Neural cell (in vitro differentiated cells): ENCODE measurements around the gene KREMEN2.

Experiments
- EP300 ChIP-seq: fragments of 450-650 bp; conservative IDR thresholded peaks from 2 replicates; pipeline ENCODE4 v1.6.1; 2014; ENCODE audit warnings: antibody characterized with exemption, mild to moderate bottlenecking, moderate library complexity; ENCODE audit not compliant: poor library complexity, severe bottlenecking
- EZH2 ChIP-seq: fragments of 200-600, 300-800 bp; shearing (Covaris generic), sonication (generic); IDR thresholded peaks from 2 replicates; pipeline ENCODE4 v1.6.1; 2014; ENCODE audit warnings: antibody characterized with exemption, low read length, borderline replicate concordance, mild to moderate bottlenecking; ENCODE audit not compliant: insufficient read depth, poor library complexity, severe bottlenecking
- POLR2AphosphoS5 ChIP-seq: IDR thresholded peaks from 2 replicates; pipeline ENCODE4 v1.6.1; 2012
- RAD21 ChIP-seq: fragments of 450-650 bp; conservative IDR thresholded peaks from 2 replicates; pipeline ENCODE4 v1.6.1; 2014; ENCODE audit warnings: antibody characterized with exemption, mild to moderate bottlenecking, moderate library complexity
- SMC3 ChIP-seq: fragments of 450-650 bp; conservative IDR thresholded peaks from 2 replicates; pipeline ENCODE4 v1.6.1; 2014; ENCODE audit warnings: antibody characterized with exemption, mild to moderate bottlenecking, moderate library complexity; ENCODE audit not compliant: poor library complexity
- TAF1 ChIP-seq: IDR thresholded peaks from 2 replicates; pipeline ENCODE4 v1.6.1; 2012; ENCODE audit warnings: low read depth
- TF ChIP-seq, protein P1 (sequence below): fragments of 450-650 bp; IDR thresholded peaks from 2 replicates; pipeline ENCODE4 v1.5.1; 2014; ENCODE audit warnings: antibody characterized with exemption, mild to moderate bottlenecking, moderate library complexity; ENCODE audit not compliant: poor library complexity, severe bottlenecking
- TF ChIP-seq, protein P2 (sequence below): IDR thresholded peaks from 2 replicates; pipeline ENCODE4 v1.6.1; 2012; ENCODE audit warnings: borderline replicate concordance

DNA sequence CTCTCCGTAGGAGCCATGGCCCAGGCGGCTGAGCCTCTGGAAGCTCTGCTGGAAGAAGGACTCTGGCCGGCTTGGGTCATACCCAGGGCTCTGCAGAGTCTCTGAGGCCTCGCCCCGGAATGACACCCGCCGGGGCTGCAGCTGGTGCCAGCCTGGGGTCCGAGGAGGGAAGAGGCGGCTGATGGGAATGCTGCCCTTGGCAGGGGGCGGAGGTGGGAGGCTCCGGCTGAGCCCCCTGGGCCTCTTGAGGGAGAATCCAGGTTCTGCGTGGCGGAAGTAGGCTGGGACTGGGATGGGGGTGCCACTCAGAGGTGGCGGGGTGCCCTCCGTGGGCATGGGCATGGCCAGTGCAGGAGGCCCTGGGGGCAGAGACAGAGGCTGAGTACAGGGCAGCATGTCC is 12.6 kb downstream of the KREMEN2 start:
- TF ChIP-seq, protein P1, sequence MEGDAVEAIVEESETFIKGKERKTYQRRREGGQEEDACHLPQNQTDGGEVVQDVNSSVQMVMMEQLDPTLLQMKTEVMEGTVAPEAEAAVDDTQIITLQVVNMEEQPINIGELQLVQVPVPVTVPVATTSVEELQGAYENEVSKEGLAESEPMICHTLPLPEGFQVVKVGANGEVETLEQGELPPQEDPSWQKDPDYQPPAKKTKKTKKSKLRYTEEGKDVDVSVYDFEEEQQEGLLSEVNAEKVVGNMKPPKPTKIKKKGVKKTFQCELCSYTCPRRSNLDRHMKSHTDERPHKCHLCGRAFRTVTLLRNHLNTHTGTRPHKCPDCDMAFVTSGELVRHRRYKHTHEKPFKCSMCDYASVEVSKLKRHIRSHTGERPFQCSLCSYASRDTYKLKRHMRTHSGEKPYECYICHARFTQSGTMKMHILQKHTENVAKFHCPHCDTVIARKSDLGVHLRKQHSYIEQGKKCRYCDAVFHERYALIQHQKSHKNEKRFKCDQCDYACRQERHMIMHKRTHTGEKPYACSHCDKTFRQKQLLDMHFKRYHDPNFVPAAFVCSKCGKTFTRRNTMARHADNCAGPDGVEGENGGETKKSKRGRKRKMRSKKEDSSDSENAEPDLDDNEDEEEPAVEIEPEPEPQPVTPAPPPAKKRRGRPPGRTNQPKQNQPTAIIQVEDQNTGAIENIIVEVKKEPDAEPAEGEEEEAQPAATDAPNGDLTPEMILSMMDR, result no peak
- TF ChIP-seq POLR2AphosphoS5 (no peak), RAD21 (no peak), EP300 (no peak), TAF1 (no peak), EZH2 (no peak), SMC3 (no peak)
- TF ChIP-seq, protein P2, sequence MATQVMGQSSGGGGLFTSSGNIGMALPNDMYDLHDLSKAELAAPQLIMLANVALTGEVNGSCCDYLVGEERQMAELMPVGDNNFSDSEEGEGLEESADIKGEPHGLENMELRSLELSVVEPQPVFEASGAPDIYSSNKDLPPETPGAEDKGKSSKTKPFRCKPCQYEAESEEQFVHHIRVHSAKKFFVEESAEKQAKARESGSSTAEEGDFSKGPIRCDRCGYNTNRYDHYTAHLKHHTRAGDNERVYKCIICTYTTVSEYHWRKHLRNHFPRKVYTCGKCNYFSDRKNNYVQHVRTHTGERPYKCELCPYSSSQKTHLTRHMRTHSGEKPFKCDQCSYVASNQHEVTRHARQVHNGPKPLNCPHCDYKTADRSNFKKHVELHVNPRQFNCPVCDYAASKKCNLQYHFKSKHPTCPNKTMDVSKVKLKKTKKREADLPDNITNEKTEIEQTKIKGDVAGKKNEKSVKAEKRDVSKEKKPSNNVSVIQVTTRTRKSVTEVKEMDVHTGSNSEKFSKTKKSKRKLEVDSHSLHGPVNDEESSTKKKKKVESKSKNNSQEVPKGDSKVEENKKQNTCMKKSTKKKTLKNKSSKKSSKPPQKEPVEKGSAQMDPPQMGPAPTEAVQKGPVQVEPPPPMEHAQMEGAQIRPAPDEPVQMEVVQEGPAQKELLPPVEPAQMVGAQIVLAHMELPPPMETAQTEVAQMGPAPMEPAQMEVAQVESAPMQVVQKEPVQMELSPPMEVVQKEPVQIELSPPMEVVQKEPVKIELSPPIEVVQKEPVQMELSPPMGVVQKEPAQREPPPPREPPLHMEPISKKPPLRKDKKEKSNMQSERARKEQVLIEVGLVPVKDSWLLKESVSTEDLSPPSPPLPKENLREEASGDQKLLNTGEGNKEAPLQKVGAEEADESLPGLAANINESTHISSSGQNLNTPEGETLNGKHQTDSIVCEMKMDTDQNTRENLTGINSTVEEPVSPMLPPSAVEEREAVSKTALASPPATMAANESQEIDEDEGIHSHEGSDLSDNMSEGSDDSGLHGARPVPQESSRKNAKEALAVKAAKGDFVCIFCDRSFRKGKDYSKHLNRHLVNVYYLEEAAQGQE, result no peak
